NB4 (cell line): ENCODE measurements around the gene KL.

Source experiments
- DNase-seq: peaks from one replicate; pipeline ENCODE4 v3.0.0; 2010; ENCODE audit warnings: low read depth
- H3K4me3 ChIP-seq: one replicate; pipeline ENCODE4 v1.5.1; 2011; ENCODE audit warnings: mild to moderate bottlenecking, low read depth, low read length, moderate library complexity
- CTCF ChIP-seq: IDR thresholded peaks from one replicate; pipeline ENCODE4 v1.5.1; 2012; ENCODE audit warnings: low read depth, low read length
- MAX ChIP-seq: IDR thresholded peaks from 2 replicates; pipeline ENCODE4 v1.6.1; 2011; ENCODE audit warnings: low read depth, low read length
- MYC ChIP-seq: IDR thresholded peaks from 2 replicates; pipeline ENCODE4 v1.6.1; 2011; ENCODE audit warnings: low read depth, low read length
- POLR2A ChIP-seq: IDR thresholded peaks from 2 replicates; pipeline ENCODE4 v1.6.1; 2011; ENCODE audit warnings: mild to moderate bottlenecking; ENCODE audit not compliant: insufficient read length; ENCODE audit errors: extremely low read depth

KL gene

GRCh38 chr13:33069365-33069764, 53.1 kb downstream of the KL start:
- H3K4me3 ChIP-seq = no peak overlapping the region
- DNase-seq = peak; percentile 25
- TF ChIP-seq MAX (no peak), CTCF (peak; percentile 13)

- DNase-seq = no peak
- TF ChIP-seq POLR2A (no peak), MYC (no peak), MAX (no peak), CTCF (no peak)
- no peak overlapping the region for H3K4me3 ChIP-seq
Measured at GRCh38 chr13:33070713-33071112, 54.5 kb downstream of the KL start.

- TF ChIP-seq MAX (no peak), POLR2A (no peak), CTCF (no peak), MYC (no peak)
- no peak overlapping the region for H3K4me3 ChIP-seq
- no peak for DNase-seq
Measured at GRCh38 chr13:33072282-33072681, 56.1 kb downstream of the KL start.

GRCh38 chr13:33072759-33073158, 56.5 kb downstream of the KL start:
- H3K4me3 ChIP-seq = no peak overlapping the region
- DNase-seq = no peak
- no peak for TF ChIP-seq CTCF
- no peak for TF ChIP-seq MAX
- TF ChIP-seq POLR2A = no peak
- TF ChIP-seq MYC = no peak

- TF ChIP-seq MYC (no peak), POLR2A (no peak), CTCF (no peak), MAX (no peak)
- H3K4me3 ChIP-seq = no peak overlapping the region
- DNase-seq = no peak
Measured at GRCh38 chr13:33073338-33073737, 57.1 kb downstream of the KL start.
